H9 (cell line): Measurements from ENCODE around the gene ATP13A4. TPM values are rescaled to one million over a fixed set of nuclear protein-coding genes. Genes with fewer than 3 reads are reported as not detected.

Experiments used
- DNase-seq: peaks from one replicate; pipeline ENCODE4 v3.0.0-alpha.2; 2017
- H2AFZ ChIP-seq: one replicate; pipeline ENCODE4 v1.6.1; 2013; ENCODE audit warnings: mild to moderate bottlenecking, low read length, control low read depth, moderate library complexity
- H2AK5ac ChIP-seq: 2 replicates; pipeline ENCODE4 v1.6.1; 2013; ENCODE audit warnings: low read length, control low read depth, mixed read lengths; ENCODE audit not compliant: insufficient read length
- H2BK120ac ChIP-seq: one replicate; pipeline ENCODE4 v1.6.1; 2013; ENCODE audit warnings: low read depth, mild to moderate bottlenecking, low read length, control low read depth, inconsistent platforms; ENCODE audit not compliant: poor library complexity, severe bottlenecking
- H2BK12ac ChIP-seq: 2 replicates; pipeline ENCODE4 v1.6.1; 2013; ENCODE audit warnings: low read length, control low read depth, mixed read lengths, low read depth; ENCODE audit not compliant: insufficient read length
- H2BK15ac ChIP-seq: 2 replicates; pipeline ENCODE4 v1.6.1; 2013; ENCODE audit warnings: low read depth, low read length, control low read depth
- H2BK20ac ChIP-seq: one replicate; pipeline ENCODE4 v1.6.1; 2013; ENCODE audit warnings: low read depth, mild to moderate bottlenecking, low read length, control low read depth, inconsistent platforms; ENCODE audit not compliant: poor library complexity, severe bottlenecking
- H2BK5ac ChIP-seq: 2 replicates; pipeline ENCODE4 v1.6.1; 2013; ENCODE audit warnings: low read length, control low read depth, mixed read lengths; ENCODE audit not compliant: insufficient read length
- H3K14ac ChIP-seq: 2 replicates; pipeline ENCODE4 v1.6.1; 2013; ENCODE audit warnings: low read length, control low read depth; ENCODE audit not compliant: insufficient read depth
- H3K18ac ChIP-seq: 2 replicates; pipeline ENCODE4 v1.6.1; 2013; ENCODE audit warnings: low read depth, mild to moderate bottlenecking, mixed read lengths, low read length, control low read depth; ENCODE audit not compliant: insufficient read length
- H3K23ac ChIP-seq: 2 replicates; pipeline ENCODE4 v1.6.1; 2013; ENCODE audit warnings: low read length, control low read depth, mixed read lengths, low read depth; ENCODE audit not compliant: insufficient read length
- H3K23me2 ChIP-seq: 2 replicates; pipeline ENCODE4 v1.6.1; 2013; ENCODE audit warnings: low read depth, mild to moderate bottlenecking, mixed read lengths, low read length, control low read depth; ENCODE audit not compliant: insufficient read length, poor library complexity, severe bottlenecking
- H3K27ac ChIP-seq: 2 replicates; pipeline ENCODE4 v1.5.1; 2013; ENCODE audit warnings: low read length, control low read depth, mixed read lengths, low read depth; ENCODE audit not compliant: insufficient read length
- H3K27me3 ChIP-seq: 2 replicates; pipeline ENCODE4 v1.6.1; 2013; ENCODE audit warnings: low read length, control low read depth, inconsistent platforms; ENCODE audit not compliant: insufficient read depth
- H3K4ac ChIP-seq: 2 replicates; pipeline ENCODE4 v1.6.1; 2013; ENCODE audit warnings: low read depth, mild to moderate bottlenecking, control low read depth, inconsistent platforms, low read length, moderate library complexity
- H3K4me1 ChIP-seq: 2 replicates; pipeline ENCODE4 v1.6.1; 2013; ENCODE audit warnings: low read length, control low read depth, inconsistent platforms; ENCODE audit not compliant: insufficient read depth
- H3K4me2 ChIP-seq: 2 replicates; pipeline ENCODE4 v1.6.1; 2013; ENCODE audit warnings: low read length, control low read depth, mixed read lengths; ENCODE audit not compliant: insufficient read length, insufficient read depth
- H3K56ac ChIP-seq: 2 replicates; pipeline ENCODE4 v1.6.1; 2013; ENCODE audit warnings: low read depth, mild to moderate bottlenecking, mixed read lengths, low read length, control low read depth; ENCODE audit not compliant: insufficient read length
- H3K79me1 ChIP-seq: 2 replicates; pipeline ENCODE4 v1.6.1; 2013; ENCODE audit warnings: low read depth, mild to moderate bottlenecking, moderate library complexity, low read length, control low read depth, inconsistent platforms; ENCODE audit not compliant: insufficient read depth, poor library complexity, severe bottlenecking
- H3K79me2 ChIP-seq: 2 replicates; pipeline ENCODE4 v1.6.1; 2013; ENCODE audit warnings: low read length, control low read depth, inconsistent platforms; ENCODE audit not compliant: insufficient read depth
- H3K9ac ChIP-seq: 2 replicates; pipeline ENCODE4 v1.6.1; 2013; ENCODE audit warnings: low read length, control low read depth, mixed read lengths; ENCODE audit not compliant: insufficient read length; ENCODE audit errors: extremely low read depth
- H3K9me3 ChIP-seq: one replicate; pipeline ENCODE4 v1.6.1; 2013; ENCODE audit warnings: low read depth, low read length, inconsistent platforms; ENCODE audit not compliant: control insufficient read depth
- H3T11ph ChIP-seq: one replicate; pipeline ENCODE4 v1.6.1; 2013; ENCODE audit warnings: mild to moderate bottlenecking, low read length, control low read depth, inconsistent platforms
- H4K20me1 ChIP-seq: one replicate; pipeline ENCODE4 v1.6.1; 2013; ENCODE audit not compliant: control insufficient read depth, insufficient read length, insufficient read depth
- H4K5ac ChIP-seq: 2 replicates; pipeline ENCODE4 v1.6.1; 2013; ENCODE audit warnings: low read depth, mild to moderate bottlenecking, mixed read lengths, low read length, control low read depth; ENCODE audit not compliant: insufficient read length
- H4K8ac ChIP-seq: replicated peaks from 2 replicates; pipeline ENCODE4 v1.6.1; 2013; ENCODE audit warnings: low read length, control low read depth, mixed read lengths, low read depth; ENCODE audit not compliant: insufficient read length
- H4K91ac ChIP-seq: 2 replicates; pipeline ENCODE4 v1.6.1; 2013; ENCODE audit warnings: low read depth, mild to moderate bottlenecking, moderate library complexity, mixed read lengths, low read length, control low read depth; ENCODE audit not compliant: insufficient read length
- H3K27ac Mint-ChIP-seq, 3 experiments: 2 replicates in 2 of 3; 3 replicates in 1 of 3; pipeline ENCODE4 v1.8.0; 2020 to 2021; ENCODE audit warnings: mixed read lengths in 3 of 3, mild to moderate bottlenecking in 1 of 3, moderate library complexity in 1 of 3
- H3K27me3 Mint-ChIP-seq: 2 replicates; pipeline ENCODE4 v1.8.0; 2021; ENCODE audit warnings: low read depth, mild to moderate bottlenecking, moderate library complexity, mixed read lengths
- H3K36me3 Mint-ChIP-seq, 3 experiments: 2 replicates in 2 of 3; 3 replicates in 1 of 3; pipeline ENCODE4 v1.8.0; 2020 to 2021; ENCODE audit warnings: low read depth in 3 of 3, mixed read lengths in 3 of 3; ENCODE audit not compliant: insufficient read depth in 1 of 3
- H3K4me1 Mint-ChIP-seq, 2 experiments: 2 replicates each; pipeline ENCODE4 v1.8.0; 2020; ENCODE audit warnings: mixed read lengths in 2 of 2
- H3K4me3 Mint-ChIP-seq, 2 experiments: 2 replicates in 1 of 2; 3 replicates in 1 of 2; pipeline ENCODE4 v1.8.0; 2020 to 2021; ENCODE audit warnings: mild to moderate bottlenecking in 2 of 2, mixed read lengths in 2 of 2, moderate library complexity in 1 of 2
- H3K9me3 Mint-ChIP-seq, 2 experiments: 2 replicates in 1 of 2; 3 replicates in 1 of 2; pipeline ENCODE4 v1.8.0; 2020; ENCODE audit warnings: mild to moderate bottlenecking in 2 of 2, mixed read lengths in 2 of 2, moderate library complexity in 1 of 2
- CTCF ChIP-seq: fragments of 200-600 bp; sonication (generic); conservative IDR thresholded peaks from 3 replicates; pipeline ENCODE4 v1.8.0; 2021; ENCODE audit warnings: antibody characterized with exemption, mild to moderate bottlenecking
- WGBS: extraction: QIAGEN DNeasy Blood & Tissue Kit; methylation state at CpG from one replicate; pipeline ENCODE4 v1.1.7; 2013; ENCODE audit warnings: missing lambda C conversion rate, low lambda C conversion rate, mixed read lengths; ENCODE audit not compliant: insufficient read length; ENCODE audit errors: extremely low coverage; 5-methylcytosine and 5-hydroxymethylcytosine counted together
- total RNA-seq: library from RNA; stranded (reverse); gene quantifications from 2 replicates; pipeline ENCODE4 v1.2.1, GENCODE V29; 2021

The ATP13A4 gene
- total RNA-seq, 1 experiment from 2014 or later = 0.13 TPM

GRCh38 chr3:193483988-193484539 is 70.6 kb downstream of the ATP13A4 start:
- H4K91ac ChIP-seq = no peak overlapping the region
- no peak overlapping the region for H3K56ac ChIP-seq
- no peak overlapping the region for H3K9ac ChIP-seq
- Mint-ChIP-seq H3K36me3 (no peaks in the 10 kb centered on the region; a peak in 1 of 7 replicates), H3K4me3 (no peak overlapping the region), H3K4me1 (no peaks in the 10 kb centered on the region), H3K9me3 (peaks cover 0 to 1% of the 10 kb centered on the region in 2 experiments; a peak in 2 of 5 replicates), H3K27me3 (no peaks in the 10 kb centered on the region; the same call in 1 of the 2 replicates), H3K27ac (no peak overlapping the region)
- no peaks in the 10 kb centered on the region for H3K9me3 ChIP-seq
- no peaks in the 10 kb centered on the region for H3K79me1 ChIP-seq
- no peak overlapping the region for H3K27ac ChIP-seq
- no peak overlapping the region for H3K18ac ChIP-seq
- no peak overlapping the region for H3K23ac ChIP-seq
- TF ChIP-seq CTCF = no peak
- no CpG with 5 or more reads among the region's 1 CpG for WGBS
- H2AFZ ChIP-seq = no peak overlapping the region
- H3K23me2 ChIP-seq = no peaks in the 10 kb centered on the region
- no peak overlapping the region for H2BK120ac ChIP-seq
- H3K27me3 ChIP-seq = no peaks in the 10 kb centered on the region
- no peak overlapping the region for H2BK12ac ChIP-seq
- no peak overlapping the region for H2BK5ac ChIP-seq
- no peaks in the 10 kb centered on the region for H3K4me1 ChIP-seq
- H3T11ph ChIP-seq = no peak overlapping the region
- H4K5ac ChIP-seq = no peak overlapping the region
- H4K20me1 ChIP-seq = no peaks in the 10 kb centered on the region
- no peak overlapping the region for H2AK5ac ChIP-seq
- H3K79me2 ChIP-seq = no peaks in the 10 kb centered on the region
- no peak overlapping the region for H3K4me2 ChIP-seq
- H3K4ac ChIP-seq = no peak overlapping the region
- H3K14ac ChIP-seq = no peak overlapping the region
- no peak for DNase-seq
- H4K8ac ChIP-seq = no peak overlapping the region
- no peak overlapping the region for H2BK20ac ChIP-seq
- H2BK15ac ChIP-seq = no peak overlapping the region
